ENCODE measurements around the gene PIM1.

GRCh38 chr6:37158508-37158907 lies 11.4 kb upstream of the PIM1 start:
- TF ChIP-seq CTCF (IDR thresholded peaks at IDR 0.05; ENCODE audit: insufficient read depth, low read length) (no peak), POLR2AphosphoS5 (IDR thresholded peaks at IDR 0.05; ENCODE audit: low read depth) (no peak), REST (IDR thresholded peaks at IDR 0.05; ENCODE audit: insufficient replicate concordance, low read depth) (no peak)

All from HL-60 (cell line).